DMS153 (cell line): ENCODE measurements around the gene CARS2.
"Not testable (repeated sequence)": the region's sequence is repeated elsewhere in the genome, so short reads cannot be mapped to it uniquely, and the experiment has no call there.

ENCODE experiments used
- DNase-seq: peaks from one replicate; lab custom pipeline; 2025; lab: John Stamatoyannopoulos, UW

CARS2 gene

GRCh38 chr13:110682746-110683145 is 23.2 kb downstream of the CARS2 start:
- no peak for DNase-seq

- no peak for DNase-seq
Measured at GRCh38 chr13:110681868-110682550, 23.9 kb downstream of the CARS2 start.

GRCh38 chr13:110680852-110681251 is 25.1 kb downstream of the CARS2 start:
- no peak for DNase-seq

- DNase-seq, result no peak
Measured at GRCh38 chr13:110677731-110678545, 28.0 kb downstream of the CARS2 start.

- DNase-seq, result no peak
Measured at GRCh38 chr13:110676595-110677587, 29.0 kb downstream of the CARS2 start.

GRCh38 chr13:110669814-110670213 is 36.1 kb downstream of the CARS2 start:
- not testable (repeated sequence) for DNase-seq

GRCh38 chr13:110669036-110669435 is 36.9 kb downstream of the CARS2 start:
- no peak for DNase-seq

- no peak for DNase-seq
Measured at GRCh38 chr13:110666255-110666533, 39.7 kb downstream of the CARS2 start.

- no peak for DNase-seq
Measured at GRCh38 chr13:110665491-110666254, 40.2 kb downstream of the CARS2 start.

- no peak for DNase-seq
Measured at GRCh38 chr13:110664673-110665072, 41.2 kb downstream of the CARS2 start.

- DNase-seq, result no peak
Measured at GRCh38 chr13:110664041-110664440, 41.9 kb downstream of the CARS2 start.

GRCh38 chr13:110663491-110663890 is 42.4 kb downstream of the CARS2 start:
- no peak for DNase-seq

GRCh38 chr13:110662777-110663443 is 43.0 kb downstream of the CARS2 start:
- DNase-seq, result no peak

- DNase-seq, result no peak
Measured at GRCh38 chr13:110662091-110662490, 43.8 kb downstream of the CARS2 start.

GRCh38 chr13:110661256-110661655 is 44.7 kb downstream of the CARS2 start:
- no peak for DNase-seq

- not testable (repeated sequence) for DNase-seq
Measured at GRCh38 chr13:110658218-110658911, 47.6 kb downstream of the CARS2 start.

GRCh38 chr13:110657196-110657595 is 48.7 kb downstream of the CARS2 start:
- DNase-seq, result no peak

- DNase-seq, result no peak
Measured at GRCh38 chr13:110653851-110654250, 52.1 kb downstream of the CARS2 start.

GRCh38 chr13:110653271-110653670 is 52.6 kb downstream of the CARS2 start:
- DNase-seq, result no peak

GRCh38 chr13:110652764-110653163 is 53.2 kb downstream of the CARS2 start:
- no peak for DNase-seq
